ENCODE data around the gene HINFP.

GRCh38 chr11:119179983-119180382 is 58.6 kb downstream of the HINFP start:
- no peak for TF ChIP-seq CTCF (IDR thresholded peaks at IDR 0.05)
- TF ChIP-seq POLR2A (IDR thresholded peaks at IDR 0.05): no peak

Data from right lobe of liver (tissue), 4 donors.